Parathyroid adenoma (tissue), 2 donors: ENCODE data around the gene ALAS1.

ENCODE experiments used
- H2AFZ ChIP-seq: fragments of 300-600 bp; sonication (generic); one replicate; pipeline ENCODE4 v1.7.0; 2017; ENCODE audit warnings: antibody characterized with exemption, mild to moderate bottlenecking
- H3K27ac ChIP-seq: fragments of 300-600 bp; sonication (generic); one replicate; pipeline ENCODE4 v1.7.0; 2017
- H3K27me3 ChIP-seq: fragments of 300-600 bp; sonication (generic); one replicate; pipeline ENCODE4 v1.7.0; 2017; ENCODE audit warnings: low read length; ENCODE audit not compliant: control insufficient read depth, insufficient read depth
- H3K36me3 ChIP-seq: fragments of 300-600 bp; sonication (generic); one replicate; pipeline ENCODE4 v1.7.0; 2017; ENCODE audit warnings: low read length; ENCODE audit not compliant: control insufficient read depth, insufficient read depth
- H3K4me1 ChIP-seq: fragments of 300-600 bp; sonication (generic); one replicate; pipeline ENCODE4 v1.7.0; 2017; ENCODE audit warnings: control low read depth
- H3K4me2 ChIP-seq: fragments of 300-600 bp; sonication (generic); one replicate; pipeline ENCODE4 v1.7.0; 2017; ENCODE audit warnings: low read length
- H3K4me3 ChIP-seq: fragments of 300-600 bp; sonication (generic); one replicate; pipeline ENCODE4 v1.7.0; 2017; ENCODE audit warnings: low read depth, low read length
- H3K79me2 ChIP-seq: fragments of 300-600 bp; sonication (generic); one replicate; pipeline ENCODE4 v1.7.0; 2017; ENCODE audit warnings: control low read depth
- H3K9ac ChIP-seq: fragments of 300-600 bp; sonication (generic); one replicate; pipeline ENCODE4 v1.7.0; 2017; ENCODE audit warnings: mild to moderate bottlenecking
- H3K9me3 ChIP-seq: fragments of 300-600 bp; sonication (generic); one replicate; pipeline ENCODE4 v1.7.0; 2017; ENCODE audit warnings: low read length; ENCODE audit not compliant: control insufficient read depth
- CTCF ChIP-seq: fragments of 300-600 bp; sonication (generic); IDR thresholded peaks from one replicate; pipeline ENCODE4 v1.7.0; 2017; ENCODE audit warnings: antibody characterized with exemption, mild to moderate bottlenecking
- donor health status: primary hyperparathyroidism.

The ALAS1 gene

GRCh38 chr3:52172262-52172757 lies 25.6 kb upstream of the ALAS1 start:
- H3K4me3 ChIP-seq = no peak overlapping the region
- no peaks in the 10 kb centered on the region for H3K36me3 ChIP-seq
- H2AFZ ChIP-seq = no peak overlapping the region
- H3K9me3 ChIP-seq = no peaks in the 10 kb centered on the region
- no peak for TF ChIP-seq CTCF
- no peaks in the 10 kb centered on the region for H3K27me3 ChIP-seq
- H3K27ac ChIP-seq = no peak overlapping the region
- H3K4me1 ChIP-seq = no peaks in the 10 kb centered on the region
- no peak overlapping the region for H3K4me2 ChIP-seq
- H3K79me2 ChIP-seq = no peaks in the 10 kb centered on the region
- H3K9ac ChIP-seq = no peak overlapping the region

GRCh38 chr3:52173101-52173500 lies 24.9 kb upstream of the ALAS1 start:
- no peaks in the 10 kb centered on the region for H3K9me3 ChIP-seq
- H3K27me3 ChIP-seq = no peaks in the 10 kb centered on the region
- no peak overlapping the region for H3K9ac ChIP-seq
- no peaks in the 10 kb centered on the region for H3K79me2 ChIP-seq
- no peak overlapping the region for H3K4me3 ChIP-seq
- H2AFZ ChIP-seq = no peak overlapping the region
- no peaks in the 10 kb centered on the region for H3K36me3 ChIP-seq
- no peaks in the 10 kb centered on the region for H3K4me1 ChIP-seq
- no peak overlapping the region for H3K4me2 ChIP-seq
- TF ChIP-seq CTCF = no peak
- H3K27ac ChIP-seq = no peak overlapping the region

GRCh38 chr3:52174896-52175295 lies 23.1 kb upstream of the ALAS1 start:
- Histone ChIP-seq H3K27ac (no peak overlapping the region), H3K4me2 (no peak overlapping the region), H3K9ac (no peak overlapping the region), H3K4me3 (no peak overlapping the region), H3K36me3 (no peaks in the 10 kb centered on the region), H2AFZ (no peak overlapping the region), H3K27me3 (no peaks in the 10 kb centered on the region), H3K9me3 (no peaks in the 10 kb centered on the region), H3K4me1 (no peaks in the 10 kb centered on the region), H3K79me2 (no peaks in the 10 kb centered on the region)
- TF ChIP-seq CTCF = no peak

GRCh38 chr3:52175416-52176179 lies 22.4 kb upstream of the ALAS1 start:
- no peak for TF ChIP-seq CTCF
- Histone ChIP-seq H3K27ac (no peak overlapping the region), H3K9me3 (no peaks in the 10 kb centered on the region), H3K79me2 (no peaks in the 10 kb centered on the region), H3K27me3 (no peaks in the 10 kb centered on the region), H2AFZ (no peak overlapping the region), H3K4me3 (no peak overlapping the region), H3K4me2 (no peak overlapping the region), H3K9ac (no peak overlapping the region), H3K36me3 (no peaks in the 10 kb centered on the region), H3K4me1 (no peaks in the 10 kb centered on the region)

GRCh38 chr3:52176180-52176752 lies 21.7 kb upstream of the ALAS1 start:
- Histone ChIP-seq H3K9ac (no peak overlapping the region), H3K27me3 (no peaks in the 10 kb centered on the region), H3K4me2 (no peak overlapping the region), H2AFZ (no peak overlapping the region), H3K4me1 (peaks cover 3% of the 10 kb centered on the region), H3K4me3 (no peak overlapping the region), H3K79me2 (no peaks in the 10 kb centered on the region), H3K9me3 (no peaks in the 10 kb centered on the region), H3K36me3 (no peaks in the 10 kb centered on the region), H3K27ac (no peak overlapping the region)
- TF ChIP-seq CTCF = no peak
